Progenitor cell of endocrine pancreas (in vitro differentiated cells): ENCODE results near the gene BRF1. TPM values are rescaled to one million over a fixed set of nuclear protein-coding genes. Genes with fewer than 3 reads are reported as not detected.

Experiments used
- DNase-seq: peaks from one replicate; pipeline ENCODE4 v3.0.0; 2021; ENCODE audit warnings: low spot score; ENCODE audit not compliant: unreplicated experiment
- H3K27ac Mint-ChIP-seq: 2 replicates; pipeline ENCODE4 v1.8.0; 2021; ENCODE audit warnings: mild to moderate bottlenecking, moderate library complexity, mixed read lengths
- H3K27me3 Mint-ChIP-seq: 2 replicates; pipeline ENCODE4 v1.8.0; 2021; ENCODE audit warnings: mixed read lengths
- H3K36me3 Mint-ChIP-seq: 2 replicates; pipeline ENCODE4 v1.8.0; 2022; ENCODE audit warnings: mixed read lengths; ENCODE audit not compliant: insufficient read depth
- H3K4me1 Mint-ChIP-seq: 2 replicates; pipeline ENCODE4 v1.8.0; 2021; ENCODE audit warnings: low read depth, mixed read lengths
- H3K4me3 Mint-ChIP-seq: 2 replicates; pipeline ENCODE4 v1.8.0; 2021; ENCODE audit warnings: low read depth, mild to moderate bottlenecking, moderate library complexity, mixed read lengths
- H3K9me3 Mint-ChIP-seq: 2 replicates; pipeline ENCODE4 v1.8.0; 2021; ENCODE audit warnings: low read depth, mixed read lengths
- CTCF ChIP-seq: fragments of 200-600 bp; sonication (generic); IDR thresholded peaks from one replicate; pipeline ENCODE4 v1.5.0; 2021; ENCODE audit warnings: antibody characterized with exemption, mild to moderate bottlenecking; ENCODE audit not compliant: unreplicated experiment
- total RNA-seq: library from RNA; stranded (reverse); gene quantifications from 2 replicates; pipeline ENCODE4 v1.2.1, GENCODE V29; 2021

BRF1 gene
- total RNA-seq, 1 donor from 2014 or later, result 49.9 TPM

GRCh38 chr14:105168496-105168978 lies 132.3 kb downstream of the BRF1 start, which contains the start of gene JAG2:
Gene JAG2, minus strand, starts transcription at chr14:105168776. Its CDS starts 356 bp downstream, at chr14:105168420.
- Mint-ChIP-seq H3K27me3 (peaks cover 33% of the 10 kb centered on the region), H3K4me3 (peak within 1 kb of the TSS; percentile 71), H3K36me3 (no peaks in the 10 kb centered on the region), H3K9me3 (no peaks in the 10 kb centered on the region), H3K4me1 (peaks cover 1% of the 10 kb centered on the region), H3K27ac (no peak within 1 kb of the TSS)
- DNase-seq, result no peak
- no peak for TF ChIP-seq CTCF

DNA sequence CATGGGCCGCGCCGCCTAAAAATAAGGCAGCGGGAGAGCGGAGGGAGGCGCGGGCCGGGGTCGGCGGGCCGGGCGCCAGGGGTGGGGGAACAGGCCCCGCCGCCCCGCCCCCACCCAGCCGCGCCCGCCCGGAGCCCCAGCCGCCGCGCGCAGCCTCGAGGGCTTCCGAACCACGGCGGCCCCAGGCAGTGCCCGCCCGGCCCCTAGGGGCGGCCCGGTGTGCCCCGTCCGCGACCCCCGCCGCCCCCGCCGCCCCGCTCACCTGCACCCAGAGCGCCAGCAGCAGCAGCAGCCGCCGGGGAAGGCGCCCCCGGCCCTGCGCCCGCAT lies 132.7 kb downstream of the BRF1 start:
- Mint-ChIP-seq H3K4me3 (peak overlapping the region; percentile 50), H3K36me3 (no peaks in the 10 kb centered on the region), H3K4me1 (peaks cover 1% of the 10 kb centered on the region), H3K27me3 (peaks cover 33% of the 10 kb centered on the region), H3K9me3 (no peaks in the 10 kb centered on the region), H3K27ac (no peak overlapping the region)
- no peak for DNase-seq
- TF ChIP-seq CTCF, result no peak

DNA sequence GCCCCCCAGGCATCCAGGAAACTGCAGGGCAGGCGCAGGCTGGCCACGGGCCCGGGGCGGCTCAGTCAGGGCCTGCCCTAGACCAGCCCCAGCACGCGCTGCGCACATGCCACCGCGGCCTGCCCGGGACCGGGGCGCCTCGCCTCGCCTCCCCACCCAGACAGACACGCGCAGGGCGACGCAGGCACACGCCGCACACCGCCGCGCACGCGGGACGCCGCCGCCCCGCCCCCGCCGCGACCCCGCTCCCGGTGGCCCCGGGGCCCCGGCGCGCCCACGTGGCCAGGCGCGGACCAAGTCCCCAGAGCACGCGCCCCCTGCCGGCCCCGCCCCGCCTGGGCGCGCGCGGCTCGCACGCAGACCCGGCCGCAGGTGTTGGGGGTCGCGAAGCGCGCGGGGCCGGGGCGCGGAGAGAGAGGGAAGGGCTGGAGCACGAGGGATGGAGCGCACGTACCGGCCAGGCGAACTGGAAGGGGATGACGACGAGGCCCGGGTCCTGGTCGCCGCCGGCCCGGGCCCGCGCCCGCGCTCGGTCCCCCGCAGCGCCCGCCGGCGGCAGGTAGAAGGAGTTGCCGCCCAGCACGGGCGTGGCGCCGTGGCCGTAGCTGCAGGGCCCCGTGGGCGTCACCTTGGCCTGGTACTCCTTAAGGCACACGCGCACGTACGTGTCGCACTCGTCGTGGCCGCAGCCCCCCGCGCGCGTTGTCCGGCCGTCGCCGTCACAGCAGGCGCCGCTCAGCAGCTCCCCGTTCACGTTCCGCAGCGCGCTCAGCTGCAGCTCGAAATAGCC lies 133.3 kb downstream of the BRF1 start:
- Mint-ChIP-seq H3K27ac (no peak overlapping the region), H3K36me3 (no peaks in the 10 kb centered on the region), H3K4me3 (peak overlapping the region; percentile 50)

DNA sequence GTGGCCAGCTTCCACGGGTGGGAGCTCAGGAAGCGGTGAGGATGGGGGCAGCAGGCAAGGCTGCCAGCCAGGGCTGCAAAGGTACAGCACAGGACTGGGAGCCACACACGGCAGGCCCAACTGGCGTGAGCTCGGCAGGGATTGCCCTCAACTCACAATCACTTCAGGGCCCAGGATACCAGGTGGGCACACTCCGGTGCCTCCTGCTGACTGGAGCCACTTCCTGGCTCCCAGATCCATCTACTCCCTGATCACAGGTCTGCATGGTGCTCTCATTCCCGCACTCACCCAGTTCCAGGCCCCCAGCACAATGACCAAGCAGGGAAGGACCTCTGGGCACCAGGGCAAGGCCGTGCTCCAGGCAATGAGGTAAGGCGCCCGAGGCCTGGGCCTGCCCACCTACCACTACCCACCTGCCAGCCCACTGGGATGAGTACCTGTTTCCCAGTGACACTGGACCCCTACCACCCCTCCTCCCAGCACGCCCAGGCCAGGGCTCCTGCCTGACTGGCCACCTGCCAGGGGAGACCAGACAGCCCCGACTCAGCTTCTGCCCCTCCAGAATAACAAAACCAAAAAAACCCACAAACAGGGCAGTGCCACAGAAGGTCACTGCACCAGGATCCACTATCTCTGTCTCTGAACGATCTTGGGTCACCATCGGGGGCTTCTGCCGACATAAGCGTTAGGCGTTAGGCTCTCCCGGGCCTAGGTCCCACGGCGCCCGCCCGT lies 134.1 kb downstream of the BRF1 start:
- DNase-seq, result no peak
- H3K27me3 Mint-ChIP-seq, result peaks cover 33% of the 10 kb centered on the region
- H3K9me3 Mint-ChIP-seq, result no peaks in the 10 kb centered on the region
- H3K36me3 Mint-ChIP-seq, result no peaks in the 10 kb centered on the region
- peaks cover 1% of the 10 kb centered on the region for H3K4me1 Mint-ChIP-seq
- peak overlapping the region; percentile 37 for H3K4me3 Mint-ChIP-seq
- TF ChIP-seq CTCF, result no peak
- no peak overlapping the region for H3K27ac Mint-ChIP-seq

More for the DNA sequence above, 133.3 kb downstream of the BRF1 start:
- Mint-ChIP-seq H3K9me3 (no peaks in the 10 kb centered on the region), H3K27me3 (peaks cover 33% of the 10 kb centered on the region), H3K4me1 (peaks cover 1% of the 10 kb centered on the region)
- TF ChIP-seq CTCF, result peak; percentile 46
- DNase-seq, result no peak

- no peak for TF ChIP-seq CTCF
- no peak for DNase-seq
- H3K9me3 Mint-ChIP-seq, result no peaks in the 10 kb centered on the region
- H3K4me3 Mint-ChIP-seq, result no peak overlapping the region
- H3K27ac Mint-ChIP-seq, result no peak overlapping the region
- peaks cover 33% of the 10 kb centered on the region for H3K27me3 Mint-ChIP-seq
- H3K4me1 Mint-ChIP-seq, result peaks cover 1% of the 10 kb centered on the region
- H3K36me3 Mint-ChIP-seq, result no peaks in the 10 kb centered on the region
Observed at GRCh38 chr14:105165761-105166485, 134.9 kb downstream of the BRF1 start.
